ENCODE results near the gene ARFGEF2.

DNA sequence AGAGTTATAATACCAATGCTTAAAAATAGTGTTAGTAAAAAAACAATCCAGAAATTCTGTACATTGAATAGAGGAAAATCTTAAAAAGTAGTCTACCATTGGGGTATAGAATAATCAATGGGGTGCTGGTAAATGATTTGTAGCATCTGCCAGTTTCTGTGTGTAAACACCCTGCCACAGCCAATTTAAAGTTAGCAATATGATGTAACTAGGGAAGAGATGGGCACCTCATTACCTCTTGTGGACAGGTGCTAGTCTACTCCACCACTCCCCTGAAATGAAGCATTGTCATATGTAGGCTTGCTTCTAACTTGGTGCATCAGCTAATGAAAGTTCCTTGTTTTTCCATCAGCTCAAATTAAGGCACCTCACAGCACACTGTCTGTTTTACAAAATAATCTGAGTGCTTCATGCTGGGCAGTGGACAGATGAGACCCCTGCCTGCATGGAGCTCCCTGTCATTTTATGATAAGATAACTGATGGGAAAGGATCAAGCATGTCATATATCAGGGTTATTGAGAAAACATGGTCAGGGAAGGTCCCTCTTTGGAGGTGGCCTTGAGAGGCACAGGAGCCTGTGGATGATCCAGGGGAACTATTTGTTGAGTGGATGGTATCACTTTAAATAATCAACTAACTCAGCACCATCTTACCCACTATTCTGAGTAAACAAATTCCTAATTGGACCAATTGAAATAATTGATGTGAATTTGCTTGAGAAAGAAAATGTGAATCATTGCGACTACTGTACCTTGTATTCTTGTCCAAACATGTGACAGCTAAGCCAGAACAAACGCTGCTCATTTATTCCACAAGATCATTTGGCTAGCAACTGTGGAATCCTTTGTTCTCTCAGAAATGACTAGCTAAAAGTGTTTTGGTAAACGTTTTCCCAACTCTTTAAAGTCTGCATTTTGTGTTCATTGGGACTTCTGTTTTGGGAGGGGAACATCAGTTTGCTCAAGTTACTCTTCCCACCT, 78.7 kb downstream of the ARFGEF2 start:
- no peak for TF ChIP-seq L3MBTL2 (conservative IDR thresholded peaks at IDR 0.05)
- TF ChIP-seq SP1 (IDR thresholded peaks at IDR 0.05), result no peak
- TF ChIP-seq BHLHE40 (IDR thresholded peaks at IDR 0.05; ENCODE audit: borderline replicate concordance), result no peak
- TF ChIP-seq ELF4 (IDR thresholded peaks at IDR 0.05), result no peak
- TF ChIP-seq, protein P1, sequence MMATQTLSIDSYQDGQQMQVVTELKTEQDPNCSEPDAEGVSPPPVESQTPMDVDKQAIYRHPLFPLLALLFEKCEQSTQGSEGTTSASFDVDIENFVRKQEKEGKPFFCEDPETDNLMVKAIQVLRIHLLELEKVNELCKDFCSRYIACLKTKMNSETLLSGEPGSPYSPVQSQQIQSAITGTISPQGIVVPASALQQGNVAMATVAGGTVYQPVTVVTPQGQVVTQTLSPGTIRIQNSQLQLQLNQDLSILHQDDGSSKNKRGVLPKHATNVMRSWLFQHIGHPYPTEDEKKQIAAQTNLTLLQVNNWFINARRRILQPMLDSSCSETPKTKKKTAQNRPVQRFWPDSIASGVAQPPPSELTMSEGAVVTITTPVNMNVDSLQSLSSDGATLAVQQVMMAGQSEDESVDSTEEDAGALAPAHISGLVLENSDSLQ (IDR thresholded peaks at IDR 0.05), result no peak
- TF ChIP-seq FOXM1 (IDR thresholded peaks at IDR 0.05; ENCODE audit: borderline replicate concordance), result no peak
- no peak for TF ChIP-seq SUZ12 (IDR thresholded peaks at IDR 0.05)
- no peak for TF ChIP-seq TARDBP (IDR thresholded peaks at IDR 0.05)
- no peak for TF ChIP-seq FOXA1 (IDR thresholded peaks at IDR 0.05)

Measured in HEK293T (cell line).